ENCODE data around the gene CD8A. TPM values are rescaled to one million over a fixed set of nuclear protein-coding genes. Genes with fewer than 3 reads are reported as not detected.

Gene CD8A
- total RNA-seq, 1 donor from 2014 or later, result 0.34 TPM

GRCh38 chr2:86793752-86794151 is 3.0 kb upstream of the CD8A start:
- H2AFZ ChIP-seq (replicated peaks), result no peak overlapping the region
- no peaks in the 10 kb centered on the region for H3K79me2 ChIP-seq (ENCODE audit: low read depth)
- H3K36me3 Mint-ChIP-seq, result no peaks in the 10 kb centered on the region
- peaks cover 7% of the 10 kb centered on the region for H3K4me1 ChIP-seq
- H3K27ac Mint-ChIP-seq, result no peak overlapping the region
- H4K20me1 ChIP-seq (ENCODE audit: low read depth), result peaks cover 3% of the 10 kb centered on the region
- H3F3A ChIP-seq (ENCODE audit: low read depth), result no peaks in the 10 kb centered on the region
- H3K9me3 ChIP-seq (ENCODE audit: low read depth), result no peaks in the 10 kb centered on the region
- no peak overlapping the region for H3K4me3 Mint-ChIP-seq
- peaks cover 68% of the 10 kb centered on the region for H3K27me3 ChIP-seq
- no peak overlapping the region for H3K27ac ChIP-seq
- DNase-seq (ENCODE audit: low spot score), result no peak
- peaks cover 13% of the 10 kb centered on the region for H3K4me1 Mint-ChIP-seq
- no peak overlapping the region for H3K4me3 ChIP-seq
- TF ChIP-seq CTCF (IDR thresholded peaks at IDR 0.05), result no peak
- no peak for TF ChIP-seq EZH2 (IDR thresholded peaks at IDR 0.05)
- TF ChIP-seq EZH2phosphoT487 (IDR thresholded peaks at IDR 0.05), result no peak
- no peak overlapping the region for H3K9ac ChIP-seq
- H3K4me2 ChIP-seq, result no peak overlapping the region
- H3K27me3 Mint-ChIP-seq (ENCODE audit: insufficient read depth, low read depth), result peaks cover 41% of the 10 kb centered on the region
- no peaks in the 10 kb centered on the region for H3K36me3 ChIP-seq
- H3K9me3 Mint-ChIP-seq, result peaks cover 26% of the 10 kb centered on the region

GRCh38 chr2:86791573-86791972 is 860 bp upstream of the CD8A start:
- H3K4me1 ChIP-seq, result peaks cover 7% of the 10 kb centered on the region
- no peak overlapping the region for H3K9ac ChIP-seq
- H3F3A ChIP-seq (ENCODE audit: low read depth), result peaks cover 4% of the 10 kb centered on the region
- Mint-ChIP-seq H3K27me3 (ENCODE audit: insufficient read depth, low read depth) (peaks cover 59% of the 10 kb centered on the region), H3K4me3 (peak overlapping the region; percentile 82), H3K4me1 (peaks cover 13% of the 10 kb centered on the region), H3K36me3 (no peaks in the 10 kb centered on the region), H3K9me3 (peaks cover 17% of the 10 kb centered on the region), H3K27ac (no peak overlapping the region)
- H2AFZ ChIP-seq (replicated peaks), result no peak overlapping the region
- H3K9me3 ChIP-seq (ENCODE audit: low read depth), result no peaks in the 10 kb centered on the region
- no peak overlapping the region for H3K27ac ChIP-seq
- peaks cover 87% of the 10 kb centered on the region for H3K27me3 ChIP-seq
- peak; percentile 20 for DNase-seq (ENCODE audit: low spot score)
- no peaks in the 10 kb centered on the region for H3K79me2 ChIP-seq (ENCODE audit: low read depth)
- H4K20me1 ChIP-seq (ENCODE audit: low read depth), result peaks cover 3% of the 10 kb centered on the region
- H3K4me3 ChIP-seq, result peak overlapping the region; percentile 13
- peak overlapping the region; percentile 65 for H3K4me2 ChIP-seq
- H3K36me3 ChIP-seq, result no peaks in the 10 kb centered on the region
- TF ChIP-seq EZH2 (IDR thresholded peaks at IDR 0.05) (no peak), EZH2phosphoT487 (IDR thresholded peaks at IDR 0.05) (no peak), CTCF (IDR thresholded peaks at IDR 0.05) (no peak)

DNA sequence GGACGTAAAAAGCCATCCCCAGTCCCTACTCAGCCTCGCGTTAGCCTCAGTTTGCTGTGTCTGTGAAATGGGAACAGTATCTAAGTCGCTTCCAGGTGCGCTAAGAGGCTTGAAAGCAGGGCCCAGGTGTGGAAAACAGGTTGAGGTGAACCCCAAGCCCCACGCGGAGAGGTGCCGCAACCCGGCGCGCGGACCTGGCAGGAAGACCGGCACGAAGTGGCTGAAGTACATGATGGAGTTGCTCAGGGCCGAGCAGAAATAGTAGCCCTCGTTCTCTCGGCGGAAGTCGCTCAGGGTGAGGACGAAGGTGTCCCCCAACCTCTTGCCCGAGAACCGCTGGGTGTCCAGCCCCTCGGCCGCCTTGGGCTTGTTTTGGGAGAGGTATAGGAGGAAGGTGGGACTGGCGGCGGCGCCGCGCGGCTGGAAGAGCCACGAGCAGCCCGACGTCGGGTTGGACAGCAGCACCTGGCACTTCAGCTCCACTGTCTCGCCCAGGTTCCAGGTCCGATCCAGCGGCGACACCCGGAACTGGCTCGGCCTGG is 508 bp downstream of the CD8A start:
- peaks cover 59% of the 10 kb centered on the region for H3K27me3 Mint-ChIP-seq (ENCODE audit: insufficient read depth, low read depth)

More for the DNA sequence above, 508 bp downstream of the CD8A start:
- peaks cover 96% of the 10 kb centered on the region for H3K27me3 ChIP-seq
- H3K9ac ChIP-seq, result no peak overlapping the region
- no peaks in the 10 kb centered on the region for H3K79me2 ChIP-seq (ENCODE audit: low read depth)
- peak overlapping the region; percentile 13 for H3K4me3 ChIP-seq
- peaks cover 7% of the 10 kb centered on the region for H3K4me1 ChIP-seq
- DNase-seq (ENCODE audit: low spot score), result peak; percentile 9
- Mint-ChIP-seq H3K4me1 (peaks cover 13% of the 10 kb centered on the region), H3K36me3 (no peaks in the 10 kb centered on the region), H3K9me3 (peaks cover 10% of the 10 kb centered on the region), H3K4me3 (peak overlapping the region; percentile 75), H3K27ac (no peak overlapping the region)
- no peak overlapping the region for H3K27ac ChIP-seq
- peaks cover 4% of the 10 kb centered on the region for H3F3A ChIP-seq (ENCODE audit: low read depth)
- peak overlapping the region; percentile 65 for H3K4me2 ChIP-seq
- peaks cover 3% of the 10 kb centered on the region for H4K20me1 ChIP-seq (ENCODE audit: low read depth)
- no peaks in the 10 kb centered on the region for H3K9me3 ChIP-seq (ENCODE audit: low read depth)
- no peaks in the 10 kb centered on the region for H3K36me3 ChIP-seq
- H2AFZ ChIP-seq (replicated peaks), result peak overlapping the region; percentile 6
- TF ChIP-seq EZH2 (IDR thresholded peaks at IDR 0.05), result peak; percentile 80
- no peak for TF ChIP-seq CTCF (IDR thresholded peaks at IDR 0.05)
- peak; percentile 92 for TF ChIP-seq EZH2phosphoT487 (IDR thresholded peaks at IDR 0.05)
